H1 (cell line): Measurements from ENCODE around the gene SLX4IP. TPM values are rescaled to one million over a fixed set of nuclear protein-coding genes. Genes with fewer than 3 reads are reported as not detected.

Experiments used
- CTCF ChIA-PET: fragments of 300-600 bp; sonication (Branson Sonifier 250); formaldehyde crosslinking; loops from one replicate; lab custom pipeline; 2021; ENCODE audit not compliant: partially characterized antibody; lab: Charles Lee
- POLR2A ChIA-PET: fragments of 300-600 bp; sonication (Branson Sonifier 250); formaldehyde crosslinking; loops from one replicate; lab custom pipeline; 2021; ENCODE audit warnings: inconsistent platforms; ENCODE audit not compliant: partially characterized antibody; lab: Charles Lee
- DNase-seq, 2 experiments: peaks; one replicate each; pipeline versions ENCODE4 v3.0.0 to v3.0.0-alpha.2; 2010 to 2022; ENCODE audit warnings: low spot score in 2 of 2, low read depth in 1 of 2, mixed read lengths in 1 of 2
- FAIRE-seq: peaks from 2 replicates; lab custom pipeline; 2011; peaks lifted over from hg19 to GRCh38; lab: Jason Lieb, UNC
- H2AFZ ChIP-seq: 2 replicates; pipeline ENCODE4 v1.8.1; 2012; ENCODE audit warnings: low read length, inconsistent platforms
- H2AK5ac ChIP-seq: 2 replicates; pipeline ENCODE4 v1.6.1; 2013; ENCODE audit warnings: low read depth, low read length
- H2BK120ac ChIP-seq: replicated peaks from 2 replicates; pipeline ENCODE3; 2013; ENCODE audit warnings: low read depth, low read length, inconsistent platforms
- H2BK12ac ChIP-seq: 2 replicates; pipeline ENCODE4 v1.6.1; 2013; ENCODE audit warnings: low read depth, low read length
- H2BK15ac ChIP-seq: 2 replicates; pipeline ENCODE4 v1.6.1; 2013; ENCODE audit warnings: low read length
- H2BK20ac ChIP-seq: 2 replicates; pipeline ENCODE4 v1.6.1; 2013; ENCODE audit warnings: low read length
- H2BK5ac ChIP-seq: 2 replicates; pipeline ENCODE4 v1.6.1; 2013; ENCODE audit warnings: low read depth, low read length
- H3K14ac ChIP-seq: 2 replicates; pipeline ENCODE4 v1.6.1; 2013; ENCODE audit warnings: inconsistent platforms; ENCODE audit not compliant: insufficient read length
- H3K18ac ChIP-seq: 2 replicates; pipeline ENCODE4 v1.6.1; 2013; ENCODE audit warnings: low read length; ENCODE audit errors: extremely low read depth
- H3K23ac ChIP-seq: 2 replicates; pipeline ENCODE4 v1.6.1; 2013; ENCODE audit warnings: inconsistent platforms; ENCODE audit not compliant: insufficient read length
- H3K23me2 ChIP-seq: 2 replicates; pipeline ENCODE4 v1.6.1; 2013; ENCODE audit warnings: low read depth, low read length
- H3K27ac ChIP-seq: 2 replicates; pipeline ENCODE4 v1.6.1; 2011; ENCODE audit warnings: low read depth, low read length, inconsistent platforms
- H3K27me3 ChIP-seq, 4 experiments: replicated peaks in 1 of 4; 1 replicate in 1 of 4; 2 replicates in 3 of 4; pipeline versions ENCODE4 v1.6.1 to v1.8.1; 2011 to 2013; ENCODE audit warnings: low read length in 3 of 4, mild to moderate bottlenecking in 3 of 4, inconsistent platforms in 2 of 4, mixed read lengths in 2 of 4, moderate library complexity in 1 of 4; ENCODE audit not compliant: control insufficient read depth in 3 of 4, insufficient read depth in 3 of 4; ENCODE audit errors: extremely low read depth in 1 of 4
- H3K36me3 ChIP-seq, 4 experiments: 2 replicates each; pipeline versions ENCODE4 v1.6.1 to v1.8.1; 2011 to 2013; ENCODE audit warnings: mild to moderate bottlenecking in 4 of 4, low read length in 3 of 4, moderate library complexity in 2 of 4, control low read depth in 1 of 4, inconsistent platforms in 1 of 4; ENCODE audit not compliant: insufficient read depth in 4 of 4, control insufficient read depth in 2 of 4
- H3K4ac ChIP-seq: replicated peaks from 2 replicates; pipeline ENCODE3; 2013; ENCODE audit warnings: low read length, low read depth, mixed read lengths, inconsistent platforms; ENCODE audit not compliant: insufficient read length
- H3K4me1 ChIP-seq, 4 experiments: replicated peaks in 1 of 4; 1 replicate in 1 of 4; 2 replicates in 3 of 4; pipeline versions ENCODE4 v1.6.1 to v1.8.1; 2011 to 2013; ENCODE audit warnings: low read length in 3 of 4, inconsistent platforms in 2 of 4, mixed read lengths in 1 of 4; ENCODE audit not compliant: insufficient read depth in 4 of 4, control insufficient read depth in 3 of 4
- H3K4me2 ChIP-seq, 2 experiments: 2 replicates each; pipeline versions ENCODE4 v1.6.1 to v1.8.1; 2011 to 2013; ENCODE audit warnings: low read depth in 2 of 2, low read length in 2 of 2, control low read depth in 1 of 2, inconsistent platforms in 1 of 2, mild to moderate bottlenecking in 1 of 2; ENCODE audit not compliant: insufficient read depth in 1 of 2
- H3K4me3 ChIP-seq, 4 experiments: fragments of 200-600, 300-600 bp in 1 of 4; sonication (generic), shearing (Covaris generic), sonication (Bioruptor Twin) in 1 of 4; 2 replicates each; pipeline versions ENCODE4 v1.5.1 to v1.8.1; 2011 to 2016; ENCODE audit warnings: low read length in 4 of 4, low read depth in 3 of 4, control low read depth in 2 of 4, inconsistent platforms in 2 of 4, mild to moderate bottlenecking in 2 of 4, mixed read lengths in 1 of 4, moderate library complexity in 1 of 4; ENCODE audit not compliant: insufficient read depth in 2 of 4; ENCODE audit errors: extremely low read depth in 1 of 4
- H3K56ac ChIP-seq: replicated peaks from 2 replicates; pipeline ENCODE3; 2013; ENCODE audit warnings: low read depth, mild to moderate bottlenecking, mixed read lengths, low read length, inconsistent platforms; ENCODE audit not compliant: insufficient read length
- H3K79me1 ChIP-seq: 2 replicates; pipeline ENCODE4 v1.6.1; 2013; ENCODE audit warnings: low read depth, low read length, control low read depth
- H3K79me2 ChIP-seq, 2 experiments: 2 replicates each; pipeline versions ENCODE4 v1.6.1 to v1.8.1; 2012 to 2013; ENCODE audit warnings: low read length in 2 of 2, mild to moderate bottlenecking in 2 of 2, inconsistent platforms in 1 of 2; ENCODE audit not compliant: insufficient read depth in 2 of 2, control insufficient read depth in 1 of 2
- H3K9ac ChIP-seq, 4 experiments: replicated peaks in 1 of 4; 1 replicate in 1 of 4; 2 replicates in 3 of 4; pipeline versions ENCODE4 v1.6.1 to v1.8.1; 2011 to 2013; ENCODE audit warnings: low read depth in 3 of 4, low read length in 3 of 4, control low read depth in 2 of 4, mild to moderate bottlenecking in 2 of 4, moderate library complexity in 2 of 4, inconsistent platforms in 1 of 4; ENCODE audit errors: extremely low read depth in 1 of 4
- H3K9me3 ChIP-seq, 2 experiments: 2 replicates each; pipeline versions ENCODE4 v1.6.1 to v1.8.1; 2012 to 2013; ENCODE audit warnings: mild to moderate bottlenecking in 2 of 2, moderate library complexity in 2 of 2, control low read depth in 1 of 2, inconsistent platforms in 1 of 2, low read depth in 1 of 2, low read length in 1 of 2, mixed read lengths in 1 of 2; ENCODE audit not compliant: insufficient read depth in 2 of 2
- H4K20me1 ChIP-seq, 2 experiments: replicated peaks in 1 of 2; 2 replicates each; pipeline versions ENCODE3 to v1.8.1; 2011 to 2013; ENCODE audit warnings: inconsistent platforms in 2 of 2, low read length in 2 of 2, mild to moderate bottlenecking in 1 of 2; ENCODE audit not compliant: insufficient read depth in 2 of 2, control insufficient read depth in 1 of 2
- H4K5ac ChIP-seq: 2 replicates; pipeline ENCODE4 v1.6.1; 2013; ENCODE audit warnings: low read length, low read depth, mixed read lengths, inconsistent platforms; ENCODE audit not compliant: insufficient read length
- H4K8ac ChIP-seq: 2 replicates; pipeline ENCODE4 v1.8.0; 2013; ENCODE audit warnings: mild to moderate bottlenecking, moderate library complexity, low read length, inconsistent platforms; ENCODE audit not compliant: insufficient read depth; ENCODE audit errors: extremely low read depth
- H4K91ac ChIP-seq: replicated peaks from 2 replicates; pipeline ENCODE3; 2013; ENCODE audit warnings: low read length, mixed read lengths, inconsistent platforms; ENCODE audit not compliant: insufficient read length
- RAD21 ChIP-seq, 2 experiments: IDR thresholded peaks in 1 of 2; conservative IDR thresholded peaks in 1 of 2; 2 replicates each; pipeline ENCODE4 v1.6.1; 2011; ENCODE audit warnings: low read depth in 2 of 2, low read length in 2 of 2, improper control_type of control experiment in 1 of 2, inconsistent platforms in 1 of 2, mild to moderate bottlenecking in 1 of 2, moderate library complexity in 1 of 2
- WGBS, 2 experiments: shearing (Covaris generic) in 1 of 2; methylation state at CpG; one replicate each; pipeline versions ENCODE4 v1.1.6 to v1.1.7; 2013 to 2015; ENCODE audit warnings: low lambda C conversion rate in 2 of 2, mixed read lengths in 2 of 2, inconsistent platforms in 1 of 2, low coverage in 1 of 2, missing lambda C conversion rate in 1 of 2; ENCODE audit not compliant: insufficient replicate concordance in 2 of 2, insufficient coverage in 1 of 2, insufficient read length in 1 of 2; ENCODE audit errors: extremely low coverage in 1 of 2, missing lambda C conversion rate in 1 of 2; 5-methylcytosine and 5-hydroxymethylcytosine counted together
- polyA plus RNA-seq, 7 experiments: library from polyadenylated mRNA; depleted of rRNA in 3 of 7; stranded (reverse) in 5 of 7; unstranded in 2 of 7; fragments of >200 nt in 5 of 7; fragments of 200-250 nt in 2 of 7; gene quantifications; 1 replicate in 5 of 7; 2 replicates in 1 of 7; 4 replicates in 1 of 7; pipeline versions ENCODE4 v1.2.1 to v1.2.3, GENCODE V29; 2011 to 2013; ENCODE audit warnings: missing spikeins in 2 of 7, mixed read lengths in 2 of 7
- total RNA-seq: library from RNA; stranded (reverse); fragmentation: NEBNext Ultra II Directional; extraction: Animal tissue kit (Norgen Biotek cat#: 25700); gene quantifications from 2 replicates; pipeline ENCODE4 v1.2.1, GENCODE V29; 2021
- TF ChIP-seq, protein P1 (sequence below): IDR thresholded peaks from 2 replicates; pipeline ENCODE4 v1.6.1; 2012; ENCODE audit warnings: inconsistent platforms
- TF ChIP-seq, protein P2 (sequence below), 3 experiments: IDR thresholded peaks; 1 replicate in 2 of 3; 2 replicates in 1 of 3; pipeline versions ENCODE4 v1.5.1 to v1.6.1; 2011; ENCODE audit warnings: low read length in 3 of 3, mild to moderate bottlenecking in 3 of 3, inconsistent platforms in 2 of 3, low read depth in 1 of 3, moderate library complexity in 1 of 3; ENCODE audit not compliant: insufficient read depth in 1 of 3; ENCODE audit errors: control extremely low read depth in 1 of 3

Gene SLX4IP
- total and polyA plus RNA-seq, 2 of the 8 experiments (the other 6 are each of a cell fraction or from before 2014, with no cell fraction given): 2.4 to 8.7 TPM

DNA sequence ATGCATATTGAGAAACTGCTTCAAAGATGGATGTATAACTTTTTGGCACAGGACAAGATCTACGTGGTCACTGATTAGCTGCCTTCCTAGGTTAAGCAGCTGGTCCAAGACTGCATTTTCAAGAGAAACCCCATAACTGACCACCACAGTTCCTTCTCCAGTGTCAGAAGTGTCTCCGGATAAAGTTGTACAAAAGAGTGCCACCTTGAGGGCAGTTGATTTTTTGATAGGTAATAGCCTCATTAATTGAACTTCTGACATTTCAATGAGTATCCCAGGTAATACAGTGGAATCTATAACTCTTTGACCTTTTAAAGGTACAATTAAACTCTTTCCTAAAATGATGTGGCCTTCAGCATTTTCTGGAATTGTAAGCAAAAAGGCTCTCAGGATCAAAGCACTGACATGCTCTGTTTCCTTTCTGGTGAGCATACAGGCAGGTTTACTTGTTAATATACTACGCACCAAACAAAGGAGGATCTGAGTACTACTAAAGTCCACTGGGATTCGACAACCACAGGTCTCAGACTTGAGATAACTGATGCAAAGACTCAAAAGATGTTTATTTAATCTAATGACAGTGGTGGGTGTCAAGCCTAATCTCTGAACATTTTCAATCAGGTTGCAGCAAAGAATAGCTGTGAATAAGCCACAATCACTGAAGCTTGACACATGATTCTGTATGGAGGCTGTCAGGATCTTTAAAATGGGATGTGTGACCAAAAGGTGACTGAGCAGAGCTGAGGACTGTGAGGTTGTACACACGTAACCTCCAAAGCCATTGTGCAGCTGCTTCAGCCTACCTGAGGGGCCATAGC lies 22.3 kb upstream of the SLX4IP start:
- no peak overlapping the region for H3K4me3 ChIP-seq
- no peak overlapping the region for H4K8ac ChIP-seq
- no peak overlapping the region for H3K18ac ChIP-seq
- H3K23ac ChIP-seq: no peak overlapping the region
- H3K56ac ChIP-seq: no peak overlapping the region
- TF ChIP-seq, protein P1, sequence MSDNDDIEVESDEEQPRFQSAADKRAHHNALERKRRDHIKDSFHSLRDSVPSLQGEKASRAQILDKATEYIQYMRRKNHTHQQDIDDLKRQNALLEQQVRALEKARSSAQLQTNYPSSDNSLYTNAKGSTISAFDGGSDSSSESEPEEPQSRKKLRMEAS: no peak
- peak; percentile 29 to 40 for TF ChIP-seq RAD21 (IDR thresholded peaks at IDR 0.05 in 1 of 2, conservative IDR thresholded peaks at IDR 0.05 in 1 of 2; ENCODE audit: low read depth in 2 of 2, low read length in 2 of 2)
- TF ChIP-seq, protein P2, sequence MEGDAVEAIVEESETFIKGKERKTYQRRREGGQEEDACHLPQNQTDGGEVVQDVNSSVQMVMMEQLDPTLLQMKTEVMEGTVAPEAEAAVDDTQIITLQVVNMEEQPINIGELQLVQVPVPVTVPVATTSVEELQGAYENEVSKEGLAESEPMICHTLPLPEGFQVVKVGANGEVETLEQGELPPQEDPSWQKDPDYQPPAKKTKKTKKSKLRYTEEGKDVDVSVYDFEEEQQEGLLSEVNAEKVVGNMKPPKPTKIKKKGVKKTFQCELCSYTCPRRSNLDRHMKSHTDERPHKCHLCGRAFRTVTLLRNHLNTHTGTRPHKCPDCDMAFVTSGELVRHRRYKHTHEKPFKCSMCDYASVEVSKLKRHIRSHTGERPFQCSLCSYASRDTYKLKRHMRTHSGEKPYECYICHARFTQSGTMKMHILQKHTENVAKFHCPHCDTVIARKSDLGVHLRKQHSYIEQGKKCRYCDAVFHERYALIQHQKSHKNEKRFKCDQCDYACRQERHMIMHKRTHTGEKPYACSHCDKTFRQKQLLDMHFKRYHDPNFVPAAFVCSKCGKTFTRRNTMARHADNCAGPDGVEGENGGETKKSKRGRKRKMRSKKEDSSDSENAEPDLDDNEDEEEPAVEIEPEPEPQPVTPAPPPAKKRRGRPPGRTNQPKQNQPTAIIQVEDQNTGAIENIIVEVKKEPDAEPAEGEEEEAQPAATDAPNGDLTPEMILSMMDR (IDR thresholded peaks at IDR 0.05; ENCODE audit: control extremely low read depth in 1 of 3, insufficient read depth in 1 of 3, low read depth in 1 of 3, low read length in 3 of 3): peak in 2 of 3 experiments; percentile 2 to 14; a peak in 2 of 4 replicates
- H2BK120ac ChIP-seq: no peak overlapping the region
- H2AFZ ChIP-seq: no peak overlapping the region
- H4K91ac ChIP-seq: no peak overlapping the region
- no peaks in the 10 kb centered on the region for H3K27me3 ChIP-seq
- no peak overlapping the region for H2BK12ac ChIP-seq
- no peak overlapping the region for H3K4ac ChIP-seq
- DNase-seq (no peak), FAIRE-seq (no peak)
- H3K9me3 ChIP-seq: no peaks in the 10 kb centered on the region
- no peak overlapping the region for H3K14ac ChIP-seq
- ChIA-PET POLR2A (no interaction called here), CTCF (interaction anchor here (0.5 to 3.5 kb wide), 7 partner anchors 10 to 795 kb away, joined by 3 to 21 read pairs (median 4); no protein-coding TSS in a partner anchor)
- H3K9ac ChIP-seq: peak overlapping the region in 1 of 4 experiments; percentile 34; a peak in 1 of 7 replicates
- H4K5ac ChIP-seq: no peak overlapping the region
- H2AK5ac ChIP-seq: no peak overlapping the region
- H4K20me1 ChIP-seq: peaks cover 3% of the 10 kb centered on the region in 2 experiments
- 88% methylated on average over 5 of the region's 5 CpGs; no CpG with 5 or more reads in 1 of the 2 experiments for WGBS, 2 experiments
- H2BK20ac ChIP-seq: no peak overlapping the region
- no peak overlapping the region for H2BK15ac ChIP-seq
- no peaks in the 10 kb centered on the region for H3K79me1 ChIP-seq
- no peak overlapping the region for H3K27ac ChIP-seq
- H3K4me1 ChIP-seq: no peaks in the 10 kb centered on the region; a peak in 1 of 7 replicates
- peaks cover 0 to 18% (median 7%) of the 10 kb centered on the region in 4 experiments; a peak in 6 of 8 replicates for H3K36me3 ChIP-seq
- H2BK5ac ChIP-seq: no peak overlapping the region
- H3K23me2 ChIP-seq: no peaks in the 10 kb centered on the region
- H3K79me2 ChIP-seq: peaks cover 0 to 13% of the 10 kb centered on the region in 2 experiments; a peak in 1 of 4 replicates
- H3K4me2 ChIP-seq: no peak overlapping the region
